Ovary (tissue), 9 donors: ENCODE data around the gene FARP1. TPM values are rescaled to one million over a fixed set of nuclear protein-coding genes. Genes with fewer than 3 reads are reported as not detected.

Source experiments
- DNase-seq, 5 donors: peaks; one replicate each; pipeline ENCODE4 v3.0.0-alpha.2; 2019 to 2020
- H3K27ac ChIP-seq, 2 donors: fragments of 200-600 bp; one replicate each; pipeline versions ENCODE4 v1.5.1 to v1.8.0; 2019 to 2022
- H3K27me3 ChIP-seq: fragments of 200-600 bp; one replicate; pipeline ENCODE4 v1.8.0; 2022
- H3K36me3 ChIP-seq: fragments of 200-600 bp; sonication (generic); one replicate; pipeline ENCODE4 v1.5.1; 2019
- H3K4me1 ChIP-seq: one replicate; pipeline ENCODE4 v1.8.1; 2013; ENCODE audit warnings: mild to moderate bottlenecking, moderate library complexity; ENCODE audit not compliant: insufficient read depth
- H3K4me3 ChIP-seq: fragments of 200-600 bp; sonication (generic); one replicate; pipeline ENCODE4 v1.5.1; 2017
- H3K9me3 ChIP-seq, 2 donors: fragments of 200-600 bp in 1 of 2; sonication (generic) in 1 of 2; one replicate each; pipeline versions ENCODE4 v1.5.1 to v1.8.1; 2013 to 2019; ENCODE audit warnings: mild to moderate bottlenecking in 1 of 2, moderate library complexity in 1 of 2
- EP300 ChIP-seq: sonication (generic); formaldehyde crosslinking; IDR thresholded peaks from one replicate; pipeline ENCODE4 v1.6.1; 2017; ENCODE audit warnings: antibody characterized with exemption
- POLR2A ChIP-seq: fragments of 450-650 bp; IDR thresholded peaks from one replicate; pipeline ENCODE4 v1.6.1; 2017; ENCODE audit warnings: antibody characterized with exemption, mild to moderate bottlenecking, moderate library complexity
- WGBS, 3 donors: extraction: QIAGEN DNeasy Blood & Tissue Kit in 1 of 3; methylation state at CpG; one replicate each; pipeline versions ENCODE4 v1.1.5 to v1.1.7; 2013 to 2017; 5-methylcytosine and 5-hydroxymethylcytosine counted together
- intact Hi-C, 4 donors: fragments of 100-400 bp; cut with DNase I; formaldehyde crosslinking; loops; one replicate each; pipeline versions ENCODE4 v1.11.0 to v1.15.1; 2022 to 2023
- polyA plus RNA-seq, 2 donors: library from polyadenylated mRNA; stranded (reverse); fragments of 200-250 nt in 1 of 2; fragments of 350-450 nt in 1 of 2; fragmentation: Illumina TruSeq in 1 of 2; extraction: RNeasy Lipid Tissue Mini Kit (QIAGEN cat#74804) in 1 of 2; gene quantifications; one replicate each; pipeline ENCODE4 v1.2.3, GENCODE V29; 2013 to 2014
- total RNA-seq, 7 donors: library from RNA; depleted of rRNA in 2 of 7; stranded (reverse); fragments of >200 nt in 2 of 7; fragmentation: NEBNext Ultra II Directional in 3 of 7; extraction: Animal tissue kit (Norgen Biotek cat#: 25700) in 3 of 7; gene quantifications; one replicate each; pipeline versions ENCODE4 v1.1.0 to v1.2.4, GENCODE V29; 2016 to 2023
- TF ChIP-seq, protein P1 (sequence below), 3 donors: fragments of 450-650 bp in 2 of 3; fragments of 200-600 bp in 1 of 3; IDR thresholded peaks; one replicate each; pipeline versions ENCODE4 v1.5.1 to v1.8.0; 2016 to 2022; ENCODE audit warnings: antibody characterized with exemption in 3 of 3, mild to moderate bottlenecking in 1 of 3
- donor health status: DM: no; HTN: no; CAD: no; lungs with moderate emphysema.
- donor health status: DM: no; HTN: no; CAD: no.
- donor health status: Bipolar disorder and iron deficiency.
- donor health status: DM: yes; HTN: yes; CAD: no.
- donor health status: DM: no; HTN: no; CAD: no.
- donor health status: DM: yes; HTN: yes; CAD: no.

The FARP1 gene
- total and polyA plus RNA-seq, 9 donors: 10.2 to 90.1 (median 35.6) TPM

DNA sequence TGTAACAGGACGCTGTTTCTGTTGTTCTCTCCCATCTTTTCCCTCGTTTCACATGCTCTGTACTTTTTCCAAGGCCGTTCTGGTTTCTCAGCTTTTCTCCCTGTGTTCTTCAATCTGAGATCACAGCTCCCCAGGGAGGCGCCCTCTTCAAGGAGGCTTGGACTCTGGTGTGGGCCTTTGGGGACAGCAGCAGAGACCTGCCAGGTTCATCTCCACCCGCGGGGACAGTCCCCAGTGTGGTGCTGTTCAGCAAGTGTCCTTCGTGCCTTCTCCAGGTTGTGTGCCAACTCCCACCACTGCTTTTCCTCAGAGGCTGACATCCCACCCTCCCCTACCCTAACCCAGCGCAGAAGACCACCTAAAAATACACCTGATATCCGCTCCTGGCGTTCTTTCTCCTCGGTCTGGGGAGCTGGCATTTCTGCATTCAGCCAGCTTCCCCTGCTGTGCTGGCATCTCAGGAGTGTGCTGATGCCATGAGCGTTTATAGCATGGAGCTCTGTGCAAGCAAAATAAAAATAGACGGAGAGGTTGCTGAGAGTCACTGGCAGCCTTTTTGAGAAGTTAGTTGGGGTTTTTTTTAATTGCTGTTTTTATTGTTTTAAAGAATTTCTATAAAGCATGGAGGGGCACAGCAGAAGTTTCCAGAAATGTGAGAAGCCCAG is 284.6 kb downstream of the FARP1 start:
- TF ChIP-seq, protein P1, sequence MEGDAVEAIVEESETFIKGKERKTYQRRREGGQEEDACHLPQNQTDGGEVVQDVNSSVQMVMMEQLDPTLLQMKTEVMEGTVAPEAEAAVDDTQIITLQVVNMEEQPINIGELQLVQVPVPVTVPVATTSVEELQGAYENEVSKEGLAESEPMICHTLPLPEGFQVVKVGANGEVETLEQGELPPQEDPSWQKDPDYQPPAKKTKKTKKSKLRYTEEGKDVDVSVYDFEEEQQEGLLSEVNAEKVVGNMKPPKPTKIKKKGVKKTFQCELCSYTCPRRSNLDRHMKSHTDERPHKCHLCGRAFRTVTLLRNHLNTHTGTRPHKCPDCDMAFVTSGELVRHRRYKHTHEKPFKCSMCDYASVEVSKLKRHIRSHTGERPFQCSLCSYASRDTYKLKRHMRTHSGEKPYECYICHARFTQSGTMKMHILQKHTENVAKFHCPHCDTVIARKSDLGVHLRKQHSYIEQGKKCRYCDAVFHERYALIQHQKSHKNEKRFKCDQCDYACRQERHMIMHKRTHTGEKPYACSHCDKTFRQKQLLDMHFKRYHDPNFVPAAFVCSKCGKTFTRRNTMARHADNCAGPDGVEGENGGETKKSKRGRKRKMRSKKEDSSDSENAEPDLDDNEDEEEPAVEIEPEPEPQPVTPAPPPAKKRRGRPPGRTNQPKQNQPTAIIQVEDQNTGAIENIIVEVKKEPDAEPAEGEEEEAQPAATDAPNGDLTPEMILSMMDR (IDR thresholded peaks at IDR 0.05): no peak
- no peak for TF ChIP-seq POLR2A
- Histone ChIP-seq H3K9me3 (no peaks in the 10 kb centered on the region), H3K27ac (no peak overlapping the region), H3K27me3 (no peaks in the 10 kb centered on the region), H3K4me1 (no peaks in the 10 kb centered on the region), H3K36me3 (no peaks in the 10 kb centered on the region), H3K4me3 (no peak overlapping the region)
- 75 to 82% (median 81%) methylated on average over 13 of the region's 13 CpGs for WGBS, 3 donors
- no peak for DNase-seq
- intact Hi-C loops: no loop called here

- DNase-seq: no peak
- intact Hi-C loops: no loop called here
- H3K9me3 ChIP-seq: no peaks in the 10 kb centered on the region
Measured at GRCh38 chr13:98428256-98428966, 285.5 kb downstream of the FARP1 start.

DNA sequence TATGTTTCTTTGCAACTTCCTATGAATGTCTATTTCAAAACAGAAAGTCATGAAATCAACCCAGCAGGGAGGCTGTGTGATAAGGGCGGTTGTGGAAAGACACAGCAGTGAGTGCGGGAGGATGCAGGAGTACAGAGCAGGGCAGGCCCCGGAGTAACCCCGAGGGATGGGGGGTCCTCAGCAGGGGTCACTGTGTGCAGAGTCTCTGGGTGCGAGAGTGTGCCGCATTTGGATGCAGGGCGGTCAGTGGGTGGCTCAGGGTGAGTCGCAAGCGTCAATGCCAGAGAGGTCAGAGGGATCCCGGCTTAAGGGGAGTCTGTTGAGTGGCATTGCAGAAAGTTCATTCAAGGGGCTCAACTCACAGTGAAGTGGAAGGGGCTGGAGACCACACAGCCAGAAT is 286.2 kb downstream of the FARP1 start:
- no peaks in the 10 kb centered on the region for H3K4me1 ChIP-seq
- no peaks in the 10 kb centered on the region for H3K27me3 ChIP-seq
- no peaks in the 10 kb centered on the region for H3K9me3 ChIP-seq
- no peak overlapping the region for H3K27ac ChIP-seq
- no peak for DNase-seq
- intact Hi-C loops: no loop called here
- H3K36me3 ChIP-seq: no peaks in the 10 kb centered on the region
- TF ChIP-seq POLR2A (no peak), EP300 (no peak)
- TF ChIP-seq, protein P1 (IDR thresholded peaks at IDR 0.05): no peak
- 78 to 81% (median 79%) methylated on average over 10 of the region's 10 CpGs for WGBS, 3 donors
- no peak overlapping the region for H3K4me3 ChIP-seq

More at GRCh38 chr13:98428256-98428966, 285.5 kb downstream of the FARP1 start:
- WGBS, 3 donors: 88 to 90% (median 89%) methylated on average over 15 of the region's 15 CpGs
- H3K4me1 ChIP-seq: no peaks in the 10 kb centered on the region
- H3K4me3 ChIP-seq: no peak overlapping the region
- H3K27ac ChIP-seq: no peak overlapping the region
- H3K27me3 ChIP-seq: no peaks in the 10 kb centered on the region
- TF ChIP-seq POLR2A (no peak), EP300 (no peak)
- TF ChIP-seq, protein P1 (IDR thresholded peaks at IDR 0.05): no peak
- H3K36me3 ChIP-seq: no peaks in the 10 kb centered on the region

DNA sequence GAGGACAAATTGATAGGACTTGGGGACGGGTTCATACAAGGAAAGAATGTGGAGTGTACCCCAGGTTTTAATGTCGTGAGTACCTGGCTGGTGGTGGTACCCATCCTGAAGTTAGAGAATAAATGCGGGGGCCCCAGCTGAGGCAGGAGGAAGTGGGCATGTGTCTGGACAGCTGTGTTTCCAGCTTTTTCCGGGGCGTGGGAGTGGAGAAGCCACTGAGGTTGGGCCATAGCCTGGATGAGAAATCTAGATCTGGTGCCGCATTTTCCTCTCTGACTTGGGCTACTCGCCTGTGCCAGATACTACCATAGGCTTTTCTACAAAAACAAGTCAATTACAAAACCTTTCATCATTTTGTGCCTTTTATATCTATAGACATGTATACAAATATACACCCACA is 286.6 kb downstream of the FARP1 start:
- 88 to 96% (median 91%) methylated on average over 7 of the region's 7 CpGs for WGBS, 3 donors

More for the DNA sequence above, 286.6 kb downstream of the FARP1 start:
- no peak for DNase-seq
- H3K4me3 ChIP-seq: no peak overlapping the region
- H3K27me3 ChIP-seq: no peaks in the 10 kb centered on the region
- H3K9me3 ChIP-seq: no peaks in the 10 kb centered on the region
- TF ChIP-seq EP300: no peak
- no peak for TF ChIP-seq POLR2A
- TF ChIP-seq, protein P1 (IDR thresholded peaks at IDR 0.05): no peak
- no peaks in the 10 kb centered on the region for H3K4me1 ChIP-seq
- H3K36me3 ChIP-seq: no peaks in the 10 kb centered on the region
- no peak overlapping the region for H3K27ac ChIP-seq
- intact Hi-C loops: no loop called here
